ENCODE data around the gene ITSN2. TPM values are rescaled to one million over a fixed set of nuclear protein-coding genes. Genes with fewer than 3 reads are reported as not detected.
"Not testable (repeated sequence)": the region's sequence is repeated elsewhere in the genome, so short reads cannot be mapped to it uniquely, and the experiment has no call there.

The ITSN2 gene
- total RNA-seq = 10 to 100 TPM; 33.9 to 66.7 (median 42.4) TPM

GRCh38 chr2:24360050-24360962, at the start of gene ITSN2:
ITSN2 (minus strand) TSS chr2:24360536; CDS start chr2:24328082, 32,454 bp downstream.
- Histone ChIP-seq H3K4me3 (peak within 1 kb of the TSS; percentile 71 to 99 (median 78)), H3K4me1 (peaks cover 22 to 24% of the 10 kb centered on the region in 2 donors), H3K9me3 (no peaks in the 10 kb centered on the region), H3K27me3 (no peaks in the 10 kb centered on the region), H3K36me3 (no peaks in the 10 kb centered on the region), H3K27ac (peak within 1 kb of the TSS; percentile 89 to 99 (median 94))
- peak; percentile 67 to 76 for ATAC-seq
- peak; percentile 53 to 64 for TF ChIP-seq POLR2A (IDR thresholded peaks at IDR 0.05)
- TF ChIP-seq CTCF (IDR thresholded peaks at IDR 0.05 in 4 of 5, conservative IDR thresholded peaks at IDR 0.05 in 1 of 5) = peak in 1 of 5 experiments; percentile 3
- in situ Hi-C loops (cut with MboI; ENCODE audit: low sequenced_read_pairs in 4 of 4) = no loop called here
- DNase-seq = peak; percentile 46 to 67
- intact Hi-C loops (cut with DNase I; ENCODE audit: low total_unique reads) = no loop called here

DNA sequence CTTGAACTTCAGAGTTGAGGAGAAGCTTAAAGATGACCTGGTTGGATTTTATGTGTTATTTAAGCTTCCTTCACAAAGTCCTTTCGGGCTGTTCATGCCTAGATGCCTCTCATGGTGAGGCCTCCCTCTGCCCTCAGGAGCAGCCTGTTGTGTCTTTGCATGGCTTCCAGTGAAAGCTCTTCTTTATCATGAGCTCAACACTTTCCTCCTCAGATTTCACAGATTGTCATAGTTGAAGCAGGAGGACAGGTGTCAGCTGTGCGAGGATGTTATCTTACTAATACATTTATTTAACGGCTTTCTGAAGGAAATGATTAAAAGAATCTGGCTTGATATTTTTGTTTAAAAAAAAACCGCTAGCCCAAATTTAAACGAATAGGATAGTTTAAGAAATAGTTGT, 48.8 kb upstream of the ITSN2 start:
- in situ Hi-C loops (cut with MboI; ENCODE audit: low sequenced_read_pairs in 4 of 4) (loop anchor here in 3 of 4 donors (5.0 to 25.0 kb wide), 3 partner anchors 378 to 728 kb away; partner anchors contain the start of genes CENPO (in 1 of the 3) and PTRHD1 (in 1 of the 3)), intact Hi-C loops (cut with DNase I; ENCODE audit: low total_unique reads) (loop anchor here (5.0 to 10.0 kb wide), 2 partner anchors 516 to 568 kb away; partner anchors contain the start of gene ADCY3)
- TF ChIP-seq CTCF (IDR thresholded peaks at IDR 0.05 in 4 of 5, conservative IDR thresholded peaks at IDR 0.05 in 1 of 5) = no peak
- TF ChIP-seq POLR2A (IDR thresholded peaks at IDR 0.05) = no peak
- no peaks in the 10 kb centered on the region for H3K36me3 ChIP-seq
- DNase-seq (no peak), ATAC-seq (no peak)
- no peak overlapping the region for H3K27ac ChIP-seq
- no peak overlapping the region for H3K4me3 ChIP-seq
- peaks cover 6 to 32% of the 10 kb centered on the region in 2 donors for H3K4me1 ChIP-seq
- H3K9me3 ChIP-seq = no peaks in the 10 kb centered on the region
- no peaks in the 10 kb centered on the region for H3K27me3 ChIP-seq

DNA sequence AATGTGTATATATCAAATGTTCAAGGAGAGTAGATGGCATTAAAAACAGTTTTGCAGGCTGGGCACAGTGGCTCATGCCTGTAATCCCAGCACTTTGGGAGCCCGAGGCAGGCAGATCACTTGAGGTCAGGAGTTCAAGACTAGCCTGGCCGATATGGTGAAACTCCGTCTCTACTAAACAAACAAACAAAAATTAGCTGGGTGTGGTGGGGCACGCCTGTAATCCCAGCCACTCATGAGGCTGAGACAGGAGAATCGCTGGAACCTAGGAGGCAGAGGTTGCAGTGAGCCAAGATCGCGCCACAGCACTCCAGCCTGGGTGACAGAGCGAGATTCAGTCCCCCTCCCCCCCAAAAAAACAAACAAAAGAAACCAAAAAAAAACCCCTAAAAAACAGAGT, 48.4 kb upstream of the ITSN2 start:
- not testable (repeated sequence) for H3K36me3 ChIP-seq, H3K4me3 ChIP-seq, H3K27me3 ChIP-seq, DNase-seq, H3K9me3 ChIP-seq, ATAC-seq, H3K27ac ChIP-seq
- in situ Hi-C loops (cut with MboI; ENCODE audit: low sequenced_read_pairs in 4 of 4) = loop anchor here in 3 of 4 donors (5.0 to 25.0 kb wide), 3 partner anchors 379 to 729 kb away; partner anchors contain the start of genes CENPO (in 1 of the 3) and PTRHD1 (in 1 of the 3)
- H3K4me1 ChIP-seq = peaks cover 6 to 36% of the 10 kb centered on the region in 2 donors
- intact Hi-C loops (cut with DNase I; ENCODE audit: low total_unique reads) = loop anchor here (5.0 to 10.0 kb wide), 2 partner anchors 516 to 569 kb away; partner anchors contain the start of gene ADCY3

DNA sequence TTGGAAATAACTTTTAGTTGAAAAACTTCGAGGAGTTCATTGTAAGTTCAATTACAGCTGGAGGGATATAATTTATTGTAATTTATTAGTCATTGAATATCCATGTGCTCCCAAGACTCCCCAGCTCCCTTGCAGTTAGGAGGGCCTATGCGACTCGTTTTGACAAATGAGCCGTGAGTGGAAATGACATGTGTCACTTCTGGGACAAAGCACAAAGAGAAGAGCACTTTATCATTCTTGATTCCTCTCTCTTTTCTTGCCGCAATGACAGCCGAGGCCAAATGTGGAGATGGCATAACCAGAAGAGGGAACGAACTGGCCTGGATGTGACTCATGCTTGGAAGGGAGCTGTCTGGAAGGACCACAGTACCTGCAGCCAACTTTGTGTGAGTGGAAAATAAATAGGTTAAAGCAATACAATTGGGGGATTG, 44.2 kb upstream of the ITSN2 start:
- no peak for TF ChIP-seq POLR2A (IDR thresholded peaks at IDR 0.05)
- TF ChIP-seq CTCF (IDR thresholded peaks at IDR 0.05 in 4 of 5, conservative IDR thresholded peaks at IDR 0.05 in 1 of 5) = no peak
- Histone ChIP-seq H3K4me1 (peaks cover 4 to 19% of the 10 kb centered on the region in 2 donors), H3K36me3 (no peaks in the 10 kb centered on the region), H3K27me3 (peaks cover 0 to 10% (median 5%) of the 10 kb centered on the region in 3 donors), H3K9me3 (no peaks in the 10 kb centered on the region), H3K4me3 (no peak overlapping the region), H3K27ac (peak overlapping the region; percentile 9 to 64 (median 23))
- DNase-seq (peak; percentile 66 to 73), ATAC-seq (peak; percentile 97 to 99)
- intact Hi-C loops (cut with DNase I; ENCODE audit: low total_unique reads) (loop anchor here (10.0 kb wide), 1 partner anchor 520 kb away; the partner anchor contains the start of gene ADCY3), in situ Hi-C loops (cut with MboI; ENCODE audit: low sequenced_read_pairs in 4 of 4) (loop anchor here in 3 of 4 donors (25.0 kb wide), 2 partner anchors 383 to 733 kb away; partner anchors contain the start of genes CENPO (in 1 of the 3) and PTRHD1 (in 1 of the 3))
